IMR-90 (cell line): ENCODE data around the gene LAMA5.

ENCODE experiments used
- BHLHE40 ChIP-seq: fragments of 150-350 bp; IDR thresholded peaks from 2 replicates; pipeline ENCODE4 v1.6.1; 2016; ENCODE audit warnings: mild to moderate bottlenecking, low read depth, low read length
- CEBPB ChIP-seq: IDR thresholded peaks from 2 replicates; pipeline ENCODE4 v1.6.1; 2012; ENCODE audit warnings: low read depth, low read length, improper control_type of control experiment
- CHD1 ChIP-seq: IDR thresholded peaks from 2 replicates; pipeline ENCODE4 v1.6.1; 2012; ENCODE audit warnings: low read depth, low read length, improper control_type of control experiment
- MXI1 ChIP-seq: IDR thresholded peaks from 2 replicates; pipeline ENCODE4 v1.6.1; 2012; ENCODE audit warnings: low read depth, mild to moderate bottlenecking, low read length, moderate library complexity, borderline replicate concordance
- POLR2A ChIP-seq: IDR thresholded peaks from 2 replicates; pipeline ENCODE4 v1.6.1; 2012; ENCODE audit warnings: mild to moderate bottlenecking, low read depth, low read length
- RFX5 ChIP-seq: IDR thresholded peaks from 2 replicates; pipeline ENCODE4 v1.8.0; 2012; ENCODE audit warnings: low read depth, mild to moderate bottlenecking, low read length, moderate library complexity
- SMC3 ChIP-seq: fragments of 150-350 bp; IDR thresholded peaks from 2 replicates; pipeline ENCODE4 v1.6.1; 2016; ENCODE audit warnings: low read depth, mild to moderate bottlenecking, antibody characterized with exemption, low read length, moderate library complexity
- TF ChIP-seq, protein P1 (sequence below): conservative IDR thresholded peaks from 2 replicates; pipeline ENCODE4 v1.5.1; 2012; ENCODE audit warnings: mild to moderate bottlenecking, low read depth, low read length, improper control_type of control experiment
- TF ChIP-seq, protein P2 (sequence below): fragments of 150-350 bp; IDR thresholded peaks from 2 replicates; pipeline ENCODE4 v1.6.1; 2016; ENCODE audit warnings: low read depth, mild to moderate bottlenecking, low read length, moderate library complexity, borderline replicate concordance

DNA sequence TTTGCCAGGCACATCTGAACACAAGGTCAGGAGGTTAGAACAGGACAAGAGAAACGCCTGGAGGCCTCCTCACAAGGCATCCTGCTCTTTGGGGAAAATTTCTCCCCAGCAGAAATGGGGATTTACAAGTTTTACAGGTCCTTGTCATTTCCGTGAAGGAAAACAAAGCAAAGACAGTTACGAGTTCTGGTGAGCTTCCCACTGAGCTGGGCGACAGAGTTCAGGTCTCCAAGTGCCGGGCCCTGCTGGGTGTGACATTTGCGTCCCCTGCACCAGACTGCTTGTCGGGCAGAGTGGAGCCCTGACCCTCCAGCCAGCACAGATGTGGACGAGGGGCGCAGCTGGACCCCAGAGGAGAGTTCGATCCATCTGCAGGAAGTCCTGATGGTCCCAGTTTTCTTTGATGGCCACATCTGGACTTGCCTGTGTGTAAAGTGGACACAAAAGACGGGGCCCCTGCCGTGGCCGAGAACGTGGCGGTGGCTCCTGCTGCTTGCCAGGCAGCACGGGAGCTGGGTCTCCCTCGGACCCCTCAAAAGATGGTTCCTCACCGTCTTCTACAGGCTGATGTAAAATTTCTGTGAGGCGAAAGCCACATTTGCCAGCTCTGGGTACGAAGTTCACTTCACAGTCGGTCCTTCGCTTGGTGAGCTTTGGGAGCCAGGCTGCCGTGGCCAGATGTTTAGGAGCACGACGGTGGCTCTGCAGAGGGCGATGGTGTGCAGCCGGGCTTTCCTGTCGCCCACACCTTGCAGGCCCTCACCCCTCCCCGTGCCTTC lies 69.5 kb downstream of the LAMA5 start:
- TF ChIP-seq, protein P1, sequence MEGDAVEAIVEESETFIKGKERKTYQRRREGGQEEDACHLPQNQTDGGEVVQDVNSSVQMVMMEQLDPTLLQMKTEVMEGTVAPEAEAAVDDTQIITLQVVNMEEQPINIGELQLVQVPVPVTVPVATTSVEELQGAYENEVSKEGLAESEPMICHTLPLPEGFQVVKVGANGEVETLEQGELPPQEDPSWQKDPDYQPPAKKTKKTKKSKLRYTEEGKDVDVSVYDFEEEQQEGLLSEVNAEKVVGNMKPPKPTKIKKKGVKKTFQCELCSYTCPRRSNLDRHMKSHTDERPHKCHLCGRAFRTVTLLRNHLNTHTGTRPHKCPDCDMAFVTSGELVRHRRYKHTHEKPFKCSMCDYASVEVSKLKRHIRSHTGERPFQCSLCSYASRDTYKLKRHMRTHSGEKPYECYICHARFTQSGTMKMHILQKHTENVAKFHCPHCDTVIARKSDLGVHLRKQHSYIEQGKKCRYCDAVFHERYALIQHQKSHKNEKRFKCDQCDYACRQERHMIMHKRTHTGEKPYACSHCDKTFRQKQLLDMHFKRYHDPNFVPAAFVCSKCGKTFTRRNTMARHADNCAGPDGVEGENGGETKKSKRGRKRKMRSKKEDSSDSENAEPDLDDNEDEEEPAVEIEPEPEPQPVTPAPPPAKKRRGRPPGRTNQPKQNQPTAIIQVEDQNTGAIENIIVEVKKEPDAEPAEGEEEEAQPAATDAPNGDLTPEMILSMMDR, result no peak
- TF ChIP-seq SMC3 (no peak), MXI1 (no peak), CHD1 (no peak), BHLHE40 (no peak), POLR2A (no peak), RFX5 (no peak), CEBPB (no peak)
- TF ChIP-seq, protein P2, sequence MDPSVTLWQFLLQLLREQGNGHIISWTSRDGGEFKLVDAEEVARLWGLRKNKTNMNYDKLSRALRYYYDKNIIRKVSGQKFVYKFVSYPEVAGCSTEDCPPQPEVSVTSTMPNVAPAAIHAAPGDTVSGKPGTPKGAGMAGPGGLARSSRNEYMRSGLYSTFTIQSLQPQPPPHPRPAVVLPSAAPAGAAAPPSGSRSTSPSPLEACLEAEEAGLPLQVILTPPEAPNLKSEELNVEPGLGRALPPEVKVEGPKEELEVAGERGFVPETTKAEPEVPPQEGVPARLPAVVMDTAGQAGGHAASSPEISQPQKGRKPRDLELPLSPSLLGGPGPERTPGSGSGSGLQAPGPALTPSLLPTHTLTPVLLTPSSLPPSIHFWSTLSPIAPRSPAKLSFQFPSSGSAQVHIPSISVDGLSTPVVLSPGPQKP, result no peak
